IPS-20b (cell line): Measurements from ENCODE around the gene PDCD1.
"Not testable (repeated sequence)": the region's sequence is repeated elsewhere in the genome, so short reads cannot be mapped to it uniquely, and the experiment has no call there.

ENCODE experiments used
- H3K27ac ChIP-seq: one replicate; pipeline ENCODE4 v1.5.1; 2013; ENCODE audit warnings: low read length
- H3K27me3 ChIP-seq: 2 replicates; pipeline ENCODE4 v1.6.1; 2013; ENCODE audit warnings: mild to moderate bottlenecking, low read length, inconsistent platforms; ENCODE audit not compliant: insufficient read depth
- H3K36me3 ChIP-seq: 2 replicates; pipeline ENCODE4 v1.6.1; 2013; ENCODE audit warnings: low read depth, mild to moderate bottlenecking, inconsistent platforms, low read length, moderate library complexity; ENCODE audit not compliant: insufficient read depth
- H3K4me1 ChIP-seq: 2 replicates; pipeline ENCODE4 v1.6.1; 2013; ENCODE audit warnings: mild to moderate bottlenecking, control low read depth, inconsistent platforms, low read length, moderate library complexity; ENCODE audit not compliant: insufficient read depth
- H3K4me3 ChIP-seq: 2 replicates; pipeline ENCODE4 v1.5.1; 2013; ENCODE audit warnings: mild to moderate bottlenecking, low read length, inconsistent platforms
- H3K9ac ChIP-seq: 2 replicates; pipeline ENCODE4 v1.6.1; 2013; ENCODE audit warnings: low read depth, mild to moderate bottlenecking, inconsistent platforms, low read length, moderate library complexity
- H3K9me3 ChIP-seq: 2 replicates; pipeline ENCODE4 v1.6.1; 2013; ENCODE audit warnings: mild to moderate bottlenecking, low read depth, low read length, inconsistent platforms; ENCODE audit not compliant: insufficient read depth

Gene PDCD1

DNA sequence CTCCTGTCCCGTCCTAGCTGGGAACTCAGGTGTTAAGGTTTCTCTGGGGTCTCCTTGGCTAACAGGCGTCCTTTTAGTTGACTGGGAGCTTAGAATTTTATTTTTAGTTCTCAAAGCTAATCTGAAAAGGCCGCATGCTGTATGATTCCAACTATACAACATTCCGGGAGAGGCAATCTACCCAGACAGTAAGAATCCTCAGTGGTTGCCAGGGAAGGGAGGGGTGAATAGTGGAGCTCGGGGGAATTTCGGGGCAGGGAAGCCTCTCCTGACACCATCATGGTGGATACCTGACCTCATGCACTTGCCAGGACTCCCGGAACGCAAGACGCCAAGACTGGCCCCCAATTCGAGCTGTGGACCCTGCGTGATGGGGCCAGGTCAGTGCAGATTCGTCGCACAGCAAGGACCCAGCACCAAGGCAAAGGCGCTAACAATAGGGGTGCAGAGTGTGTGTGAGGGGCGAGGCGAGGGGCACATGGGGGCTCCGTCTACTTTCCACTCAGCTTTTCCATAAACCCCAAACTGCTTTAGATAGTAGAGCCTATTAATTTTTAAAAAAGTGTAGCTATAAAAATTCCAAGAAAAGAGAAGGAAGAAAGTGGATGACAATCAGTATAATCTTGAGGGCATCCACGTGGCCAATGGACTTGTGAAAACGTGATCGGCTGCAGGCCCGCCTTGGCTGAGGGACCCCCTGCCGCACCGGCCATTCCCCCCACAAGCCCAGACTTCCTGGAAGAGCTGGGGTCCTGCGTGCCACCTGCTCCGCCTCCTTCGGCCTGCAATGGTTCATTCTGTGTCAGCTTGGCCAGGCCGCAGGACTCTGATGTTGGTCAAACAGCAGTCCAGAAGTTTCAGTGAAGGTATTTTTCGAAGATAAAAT lies 17.3 kb downstream of the PDCD1 start:
- Histone ChIP-seq H3K4me1 (no peaks in the 10 kb centered on the region), H3K9me3 (no peaks in the 10 kb centered on the region), H3K9ac (no peak overlapping the region), H3K27me3 (peaks cover 37% of the 10 kb centered on the region), H3K36me3 (no peaks in the 10 kb centered on the region), H3K27ac (no peak overlapping the region), H3K4me3 (no peak overlapping the region)

DNA sequence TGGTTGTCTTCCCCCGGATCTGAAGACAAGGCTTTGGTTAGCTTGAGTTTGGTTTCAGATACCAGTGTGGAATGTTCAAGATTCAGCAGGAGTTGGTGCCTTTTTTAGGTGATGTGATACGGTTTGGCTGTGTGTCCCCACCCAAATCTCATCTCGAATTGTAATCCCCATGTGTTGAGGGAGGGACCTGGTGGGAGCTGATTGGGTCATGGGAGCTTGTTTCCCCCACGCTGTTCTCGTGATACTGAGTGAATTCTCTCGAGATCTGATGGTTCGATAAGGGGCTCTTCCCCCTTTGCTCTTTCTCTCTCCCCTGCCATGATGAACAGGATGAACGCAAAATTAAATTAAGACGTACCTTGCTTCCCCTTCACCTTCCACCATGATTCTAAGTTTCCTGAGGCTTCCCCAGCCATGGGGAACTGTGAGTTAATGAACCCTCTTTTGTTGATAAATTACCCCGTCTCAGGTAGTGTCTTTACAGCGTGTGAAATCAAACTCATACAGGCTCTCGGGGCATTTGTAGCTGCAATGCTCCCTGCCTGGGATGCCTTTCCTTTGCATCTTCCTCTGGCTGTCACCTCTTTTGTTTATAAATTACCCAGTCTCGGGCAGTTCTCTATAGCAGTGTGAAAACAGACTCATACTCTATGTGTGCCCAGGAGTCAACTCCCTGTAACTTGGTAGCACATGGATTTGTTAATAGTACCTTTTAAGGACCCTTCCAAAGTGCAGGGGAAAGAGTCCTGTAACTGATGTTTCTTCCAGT lies 21.3 kb downstream of the PDCD1 start:
- H3K4me1 ChIP-seq: no peaks in the 10 kb centered on the region
- no peaks in the 10 kb centered on the region for H3K9me3 ChIP-seq
- H3K9ac ChIP-seq: no peak overlapping the region
- H3K27ac ChIP-seq: no peak overlapping the region
- no peak overlapping the region for H3K4me3 ChIP-seq
- H3K27me3 ChIP-seq: peaks cover 2% of the 10 kb centered on the region; the same call in 1 of the 2 replicates
- no peaks in the 10 kb centered on the region for H3K36me3 ChIP-seq

DNA sequence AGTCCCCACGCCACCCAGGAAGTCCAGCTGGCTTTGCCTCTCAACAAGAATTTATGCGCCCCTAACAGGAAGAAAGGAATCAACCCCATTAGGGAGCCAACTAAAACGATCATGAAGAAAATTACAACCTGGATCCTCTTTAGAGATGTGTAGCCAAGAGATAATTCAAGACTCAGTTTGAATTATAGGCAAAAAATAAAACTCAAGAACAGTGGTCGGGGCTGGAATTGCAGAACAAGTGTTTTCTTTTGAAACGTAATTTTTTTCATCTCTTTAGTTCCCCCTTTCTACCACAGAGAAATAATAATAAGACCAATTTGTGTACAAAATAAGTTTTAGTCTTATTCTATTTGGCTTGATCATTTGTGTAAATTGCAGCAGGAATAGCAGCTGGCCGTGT lies 22.4 kb downstream of the PDCD1 start:
- H3K27ac ChIP-seq: no peak overlapping the region
- H3K4me1 ChIP-seq: no peaks in the 10 kb centered on the region
- H3K4me3 ChIP-seq: no peak overlapping the region
- no peaks in the 10 kb centered on the region for H3K9me3 ChIP-seq
- H3K27me3 ChIP-seq: no peaks in the 10 kb centered on the region
- no peaks in the 10 kb centered on the region for H3K36me3 ChIP-seq
- no peak overlapping the region for H3K9ac ChIP-seq

- Histone ChIP-seq H3K4me3 (no peak overlapping the region), H3K9ac (no peak overlapping the region), H3K36me3 (no peaks in the 10 kb centered on the region), H3K27ac (no peak overlapping the region), H3K4me1 (no peaks in the 10 kb centered on the region), H3K27me3 (no peaks in the 10 kb centered on the region), H3K9me3 (no peaks in the 10 kb centered on the region)
Measured at GRCh38 chr2:241835611-241836010, 23.1 kb downstream of the PDCD1 start.

DNA sequence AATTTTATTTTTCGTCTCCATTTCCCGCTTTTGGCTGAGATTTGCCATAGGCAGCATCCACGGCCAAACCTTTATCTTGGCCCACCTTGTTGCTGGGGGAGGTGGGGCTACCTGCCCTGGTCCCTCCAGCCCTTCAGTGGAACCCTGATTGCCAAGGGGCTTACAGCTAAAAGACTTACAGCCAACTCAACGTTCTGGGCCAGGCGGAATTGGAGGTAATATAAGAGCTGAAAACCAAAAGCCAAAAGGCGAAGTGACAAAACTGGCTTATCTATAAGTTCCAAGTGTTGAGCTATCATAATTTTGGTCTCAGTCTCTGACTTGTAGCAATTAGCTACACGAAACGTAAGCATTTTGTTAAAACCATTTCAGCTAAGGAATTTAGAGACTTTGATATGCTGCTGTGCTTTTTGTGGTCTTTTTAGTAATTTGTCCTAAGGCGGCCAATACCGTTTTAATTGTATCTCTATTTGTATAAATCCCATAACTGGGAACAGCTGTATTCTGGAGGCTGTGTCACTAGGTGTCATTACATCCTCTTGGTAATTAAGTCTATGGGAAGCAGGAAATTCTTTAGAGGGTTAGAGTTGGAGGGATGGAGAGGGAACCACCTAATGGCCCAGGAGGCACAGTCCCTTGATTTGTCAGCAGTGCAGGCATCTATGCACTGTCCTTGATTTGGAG lies 24.0 kb downstream of the PDCD1 start:
- no peaks in the 10 kb centered on the region for H3K9me3 ChIP-seq
- no peak overlapping the region for H3K4me3 ChIP-seq
- H3K27ac ChIP-seq: no peak overlapping the region
- no peak overlapping the region for H3K9ac ChIP-seq
- no peaks in the 10 kb centered on the region for H3K36me3 ChIP-seq
- H3K4me1 ChIP-seq: no peaks in the 10 kb centered on the region
- no peaks in the 10 kb centered on the region for H3K27me3 ChIP-seq

DNA sequence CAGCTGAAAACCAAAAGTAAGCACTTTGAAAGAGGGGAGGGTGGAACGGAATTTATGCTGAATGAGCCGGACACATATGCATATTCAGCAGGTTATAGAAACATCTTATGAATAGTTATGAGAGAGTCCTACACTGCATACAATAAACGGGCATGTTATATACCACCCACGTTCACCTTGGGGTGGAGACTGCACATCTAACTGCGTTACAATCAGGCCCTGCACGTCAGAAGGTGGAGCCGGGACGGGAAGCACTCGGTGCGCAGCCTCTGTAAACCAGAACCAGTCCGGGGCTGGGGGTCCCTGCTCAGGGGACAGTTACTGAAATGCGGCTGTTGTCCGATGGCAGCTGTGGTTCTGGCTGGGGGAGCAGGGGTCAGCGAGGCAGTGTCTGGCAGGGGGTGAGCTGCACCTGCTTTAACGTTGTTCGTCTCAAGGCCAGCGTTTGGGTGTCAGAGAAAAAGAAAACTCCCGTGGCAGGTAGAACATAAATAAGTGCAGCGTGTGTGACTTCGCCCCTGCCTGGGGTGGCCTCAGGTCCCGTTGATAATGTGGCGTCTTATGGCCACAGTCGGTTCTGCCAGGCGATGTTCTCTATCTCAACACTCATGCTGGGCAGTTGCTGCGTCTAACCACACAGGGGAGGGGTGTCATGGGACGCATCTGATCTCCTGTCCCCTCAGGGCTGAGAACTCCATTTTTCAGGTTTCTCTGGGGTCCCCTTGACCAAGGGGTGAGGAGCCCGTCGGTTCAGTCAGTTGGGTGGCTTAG lies 24.8 kb downstream of the PDCD1 start:
- not testable (repeated sequence) for H3K36me3 ChIP-seq, H3K4me1 ChIP-seq, H3K9ac ChIP-seq, H3K9me3 ChIP-seq, H3K4me3 ChIP-seq, H3K27ac ChIP-seq, H3K27me3 ChIP-seq

- Histone ChIP-seq H3K27ac (no peak overlapping the region), H3K4me1 (no peaks in the 10 kb centered on the region), H3K9me3 (no peaks in the 10 kb centered on the region), H3K9ac (no peak overlapping the region), H3K27me3 (no peaks in the 10 kb centered on the region), H3K4me3 (no peak overlapping the region), H3K36me3 (no peaks in the 10 kb centered on the region)
Measured at GRCh38 chr2:241833101-241833663, 25.5 kb downstream of the PDCD1 start.

DNA sequence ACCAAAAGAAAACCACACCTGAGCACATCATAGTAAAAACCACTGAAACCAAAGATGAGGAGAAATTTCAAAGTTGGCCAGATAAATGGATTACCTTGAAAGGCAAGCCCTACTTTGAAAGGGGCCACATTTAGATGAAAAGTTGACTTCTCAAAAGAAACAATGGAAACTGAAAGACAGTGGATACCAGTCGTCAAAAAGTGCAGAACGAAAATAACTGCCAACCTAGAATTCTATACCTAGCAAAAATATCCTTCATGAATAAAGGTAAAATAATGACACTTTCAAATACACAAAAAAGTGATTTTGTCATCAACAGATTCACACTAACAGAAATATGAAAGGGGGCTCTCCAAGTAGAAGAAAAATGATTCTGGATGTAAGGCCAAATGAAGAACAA lies 31.3 kb downstream of the PDCD1 start:
- H3K9me3 ChIP-seq: peaks cover 9% of the 10 kb centered on the region
- H3K27ac ChIP-seq: no peak overlapping the region
- H3K4me3 ChIP-seq: no peak overlapping the region
- H3K9ac ChIP-seq: no peak overlapping the region
- no peaks in the 10 kb centered on the region for H3K4me1 ChIP-seq
- peaks cover 12% of the 10 kb centered on the region for H3K27me3 ChIP-seq
- no peaks in the 10 kb centered on the region for H3K36me3 ChIP-seq

DNA sequence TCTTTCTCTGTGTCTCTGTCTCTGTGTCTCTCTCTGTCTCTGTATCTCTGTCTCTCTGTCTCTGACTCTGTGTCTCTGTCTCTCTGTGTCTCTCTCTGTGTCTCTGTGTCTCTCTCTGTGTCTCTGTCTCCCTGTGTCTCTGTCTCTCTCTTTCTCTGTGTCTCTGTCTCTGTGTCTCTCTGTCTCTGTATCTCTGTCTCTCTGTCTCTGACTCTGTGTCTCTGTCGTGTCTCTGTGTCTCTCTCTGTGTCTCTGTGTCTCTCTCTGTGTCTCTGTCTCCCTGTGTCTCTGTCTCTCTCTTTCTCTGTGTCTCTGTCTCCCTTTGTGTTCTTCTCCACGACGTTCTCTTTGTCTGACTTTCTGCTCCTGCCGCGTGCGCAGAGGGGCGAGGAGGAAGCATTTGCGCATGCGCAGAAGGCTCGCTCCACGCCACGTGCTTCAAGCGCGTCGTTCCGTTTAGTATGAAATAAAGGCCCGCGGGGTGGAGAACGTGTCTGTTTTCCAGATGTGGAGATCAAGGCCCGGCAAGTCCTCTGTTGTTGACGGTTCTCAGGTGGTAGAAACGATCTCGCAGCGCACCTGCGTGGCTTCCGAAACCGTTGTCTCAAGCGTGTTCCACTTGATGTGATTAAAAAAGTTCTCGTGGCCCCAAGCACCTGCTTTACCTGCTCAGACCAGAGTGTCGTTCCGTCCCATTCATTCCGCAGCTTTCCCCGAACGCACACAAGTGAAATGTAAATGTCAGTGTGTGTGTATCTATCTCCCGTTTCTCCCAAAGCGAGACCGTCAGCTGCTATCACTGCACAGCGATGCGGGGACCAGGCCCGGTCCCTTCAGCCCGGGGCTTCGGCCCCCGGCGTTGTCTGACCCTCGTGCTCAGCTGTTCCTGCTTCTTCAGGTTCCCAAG lies 34.9 kb downstream of the PDCD1 start:
- not testable (repeated sequence) for H3K9ac ChIP-seq, H3K4me3 ChIP-seq, H3K9me3 ChIP-seq, H3K36me3 ChIP-seq, H3K27ac ChIP-seq, H3K4me1 ChIP-seq
- H3K27me3 ChIP-seq: peaks cover 12% of the 10 kb centered on the region

DNA sequence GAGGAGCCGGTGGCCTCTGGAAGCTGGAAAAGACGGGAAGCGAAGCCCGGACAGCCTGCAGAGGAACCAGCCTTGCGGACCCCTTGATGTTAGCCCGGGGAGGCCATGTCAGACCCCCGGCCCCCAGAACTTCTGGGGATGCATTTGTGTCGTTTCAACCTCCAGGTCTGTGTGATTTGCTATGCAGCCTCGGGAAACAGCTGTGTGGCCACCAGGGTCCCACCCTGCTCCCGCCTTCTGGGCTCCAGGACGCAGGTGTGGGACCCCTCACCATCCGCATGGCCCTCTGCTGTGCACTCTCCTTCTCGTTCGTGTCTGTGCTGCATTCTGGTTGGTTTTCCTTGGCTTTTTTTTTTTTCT lies 36.5 kb downstream of the PDCD1 start:
- Histone ChIP-seq H3K36me3 (no peaks in the 10 kb centered on the region), H3K4me3 (no peak overlapping the region), H3K9ac (no peak overlapping the region), H3K9me3 (peaks cover 5% of the 10 kb centered on the region), H3K27me3 (peaks cover 12% of the 10 kb centered on the region), H3K4me1 (no peaks in the 10 kb centered on the region), H3K27ac (no peak overlapping the region)
